HL-60 (cell line): Measurements from ENCODE around the gene APLP2.

Experiments
- DNase-seq, 2 experiments: peaks; one replicate each; pipeline ENCODE4 v3.0.0-alpha.2; 2010 to 2020; ENCODE audit warnings: low read depth in 1 of 2, low spot score in 1 of 2
- H3K27ac ChIP-seq: fragments of 250-450 bp; sonication (Bioruptor Pico); replicated peaks from 2 replicates; pipeline ENCODE4 v1.5.1; 2020; ENCODE audit warnings: mild to moderate bottlenecking, moderate library complexity
- H3K27me3 ChIP-seq: fragments of 250-450 bp; sonication (Bioruptor Pico); 2 replicates; pipeline ENCODE4 v1.5.1; 2021; ENCODE audit warnings: mild to moderate bottlenecking, moderate library complexity; ENCODE audit not compliant: insufficient read depth, poor library complexity, severe bottlenecking
- H3K4me3 ChIP-seq: replicated peaks from 2 replicates; pipeline ENCODE4 v1.5.1; 2011; ENCODE audit warnings: mild to moderate bottlenecking, control low read depth, low read length; ENCODE audit not compliant: insufficient read depth
- GABPA ChIP-seq: IDR thresholded peaks from 2 replicates; pipeline ENCODE4 v1.6.1; 2012; ENCODE audit warnings: low read depth
- POLR2AphosphoS5 ChIP-seq: IDR thresholded peaks from 2 replicates; pipeline ENCODE4 v1.6.1; 2012; ENCODE audit warnings: low read depth
- SPI1 ChIP-seq: IDR thresholded peaks from 2 replicates; pipeline ENCODE4 v1.6.1; 2012; ENCODE audit warnings: low read depth, mild to moderate bottlenecking, borderline replicate concordance
- TF ChIP-seq, protein P1 (sequence below): IDR thresholded peaks from 2 replicates; pipeline ENCODE4 v1.6.1; 2012; ENCODE audit warnings: low read depth; ENCODE audit not compliant: insufficient replicate concordance
- TF ChIP-seq, protein P2 (sequence below): IDR thresholded peaks from one replicate; pipeline ENCODE4 v1.5.1; 2011; ENCODE audit warnings: low read length, control low read depth, inconsistent platforms; ENCODE audit not compliant: insufficient read depth

APLP2 gene

GRCh38 chr11:130099356-130099755 is 29.7 kb downstream of the APLP2 start:
- Histone ChIP-seq H3K4me3 (no peak overlapping the region), H3K27ac (no peak overlapping the region), H3K27me3 (no peaks in the 10 kb centered on the region)
- TF ChIP-seq, protein P1, sequence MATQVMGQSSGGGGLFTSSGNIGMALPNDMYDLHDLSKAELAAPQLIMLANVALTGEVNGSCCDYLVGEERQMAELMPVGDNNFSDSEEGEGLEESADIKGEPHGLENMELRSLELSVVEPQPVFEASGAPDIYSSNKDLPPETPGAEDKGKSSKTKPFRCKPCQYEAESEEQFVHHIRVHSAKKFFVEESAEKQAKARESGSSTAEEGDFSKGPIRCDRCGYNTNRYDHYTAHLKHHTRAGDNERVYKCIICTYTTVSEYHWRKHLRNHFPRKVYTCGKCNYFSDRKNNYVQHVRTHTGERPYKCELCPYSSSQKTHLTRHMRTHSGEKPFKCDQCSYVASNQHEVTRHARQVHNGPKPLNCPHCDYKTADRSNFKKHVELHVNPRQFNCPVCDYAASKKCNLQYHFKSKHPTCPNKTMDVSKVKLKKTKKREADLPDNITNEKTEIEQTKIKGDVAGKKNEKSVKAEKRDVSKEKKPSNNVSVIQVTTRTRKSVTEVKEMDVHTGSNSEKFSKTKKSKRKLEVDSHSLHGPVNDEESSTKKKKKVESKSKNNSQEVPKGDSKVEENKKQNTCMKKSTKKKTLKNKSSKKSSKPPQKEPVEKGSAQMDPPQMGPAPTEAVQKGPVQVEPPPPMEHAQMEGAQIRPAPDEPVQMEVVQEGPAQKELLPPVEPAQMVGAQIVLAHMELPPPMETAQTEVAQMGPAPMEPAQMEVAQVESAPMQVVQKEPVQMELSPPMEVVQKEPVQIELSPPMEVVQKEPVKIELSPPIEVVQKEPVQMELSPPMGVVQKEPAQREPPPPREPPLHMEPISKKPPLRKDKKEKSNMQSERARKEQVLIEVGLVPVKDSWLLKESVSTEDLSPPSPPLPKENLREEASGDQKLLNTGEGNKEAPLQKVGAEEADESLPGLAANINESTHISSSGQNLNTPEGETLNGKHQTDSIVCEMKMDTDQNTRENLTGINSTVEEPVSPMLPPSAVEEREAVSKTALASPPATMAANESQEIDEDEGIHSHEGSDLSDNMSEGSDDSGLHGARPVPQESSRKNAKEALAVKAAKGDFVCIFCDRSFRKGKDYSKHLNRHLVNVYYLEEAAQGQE: no peak
- TF ChIP-seq GABPA (no peak), SPI1 (no peak), POLR2AphosphoS5 (no peak)
- TF ChIP-seq, protein P2, sequence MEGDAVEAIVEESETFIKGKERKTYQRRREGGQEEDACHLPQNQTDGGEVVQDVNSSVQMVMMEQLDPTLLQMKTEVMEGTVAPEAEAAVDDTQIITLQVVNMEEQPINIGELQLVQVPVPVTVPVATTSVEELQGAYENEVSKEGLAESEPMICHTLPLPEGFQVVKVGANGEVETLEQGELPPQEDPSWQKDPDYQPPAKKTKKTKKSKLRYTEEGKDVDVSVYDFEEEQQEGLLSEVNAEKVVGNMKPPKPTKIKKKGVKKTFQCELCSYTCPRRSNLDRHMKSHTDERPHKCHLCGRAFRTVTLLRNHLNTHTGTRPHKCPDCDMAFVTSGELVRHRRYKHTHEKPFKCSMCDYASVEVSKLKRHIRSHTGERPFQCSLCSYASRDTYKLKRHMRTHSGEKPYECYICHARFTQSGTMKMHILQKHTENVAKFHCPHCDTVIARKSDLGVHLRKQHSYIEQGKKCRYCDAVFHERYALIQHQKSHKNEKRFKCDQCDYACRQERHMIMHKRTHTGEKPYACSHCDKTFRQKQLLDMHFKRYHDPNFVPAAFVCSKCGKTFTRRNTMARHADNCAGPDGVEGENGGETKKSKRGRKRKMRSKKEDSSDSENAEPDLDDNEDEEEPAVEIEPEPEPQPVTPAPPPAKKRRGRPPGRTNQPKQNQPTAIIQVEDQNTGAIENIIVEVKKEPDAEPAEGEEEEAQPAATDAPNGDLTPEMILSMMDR: no peak
- no peak for DNase-seq

DNA sequence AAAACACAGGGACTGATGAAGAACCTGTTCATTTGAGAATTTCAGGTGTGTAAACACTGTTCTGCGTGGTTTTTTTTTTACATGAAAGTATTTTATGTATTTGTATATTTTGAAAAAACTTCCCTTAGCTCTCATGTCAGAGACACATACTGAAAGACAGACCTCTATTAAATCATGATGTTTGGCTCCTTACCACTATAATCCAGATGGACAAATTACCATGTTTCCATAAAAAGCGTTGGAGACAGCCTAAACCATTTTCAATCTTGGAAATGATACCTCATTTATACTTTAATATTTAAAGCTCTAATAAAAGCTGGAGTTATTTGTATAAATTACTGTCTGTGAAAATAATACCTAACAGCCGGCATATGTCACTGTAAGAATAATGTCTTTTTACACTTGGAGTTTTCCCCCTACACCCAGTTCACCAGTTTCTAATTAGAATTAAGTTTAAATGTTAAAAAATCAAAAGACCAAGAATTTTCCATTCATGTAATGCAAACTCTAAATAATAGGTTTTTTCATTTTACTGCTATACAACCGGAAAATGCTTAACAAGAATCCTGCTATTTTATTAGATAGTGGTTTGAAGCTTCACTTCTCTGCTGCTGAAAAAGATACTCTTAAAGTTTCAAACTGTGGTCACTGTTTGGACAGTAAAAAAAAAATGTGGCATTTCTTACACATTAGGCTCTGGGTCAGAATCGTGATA is 30.8 kb downstream of the APLP2 start:
- TF ChIP-seq, protein P1: no peak
- TF ChIP-seq, protein P2: no peak
- TF ChIP-seq GABPA (no peak), SPI1 (no peak), POLR2AphosphoS5 (no peak)
- no peak for DNase-seq

DNA sequence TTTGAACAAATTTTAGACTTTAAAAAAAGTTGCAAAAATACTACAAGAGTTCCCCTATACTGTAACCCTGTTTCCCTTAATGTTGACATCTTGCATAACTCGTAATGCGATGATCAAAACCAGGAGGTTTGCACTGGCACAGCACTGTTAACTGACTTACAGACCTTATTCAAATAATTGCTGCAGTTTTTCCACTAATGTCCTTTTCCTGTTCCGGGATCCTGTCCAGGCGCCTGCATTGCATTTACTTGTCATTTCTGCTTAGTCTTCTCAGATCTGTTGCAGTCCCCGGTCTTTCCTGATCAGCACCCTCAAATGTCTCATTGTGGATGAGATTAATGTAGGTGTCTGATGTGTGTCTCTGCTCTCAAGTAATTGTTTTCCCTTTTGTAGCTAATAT is 32.0 kb downstream of the APLP2 start:
- H3K27me3 ChIP-seq: no peaks in the 10 kb centered on the region
- H3K4me3 ChIP-seq: no peak overlapping the region
- TF ChIP-seq GABPA: no peak
- TF ChIP-seq SPI1: no peak
- TF ChIP-seq, protein P1: no peak
- TF ChIP-seq, protein P2: no peak
- no peak for TF ChIP-seq POLR2AphosphoS5
- no peak overlapping the region for H3K27ac ChIP-seq
- DNase-seq: no peak

More for the DNA sequence above, 30.8 kb downstream of the APLP2 start:
- Histone ChIP-seq H3K27ac (no peak overlapping the region), H3K4me3 (no peak overlapping the region), H3K27me3 (no peaks in the 10 kb centered on the region)
